Measurements from ENCODE around the gene CTDSPL2. TPM values are rescaled to one million over a fixed set of nuclear protein-coding genes. Genes with fewer than 3 reads are reported as not detected.
"Not testable (repeated sequence)": the region's sequence is repeated elsewhere in the genome, so short reads cannot be mapped to it uniquely, and the experiment has no call there.

CTDSPL2 gene
- total RNA-seq = 50.6 and 73.8 TPM in 2 replicates

GRCh38 chr15:44426975-44427755 lies at the start of gene CTDSPL2:
Gene CTDSPL2, plus strand, starts transcription at chr15:44427629. Its CDS starts 31,386 bp downstream, at chr15:44459015.
- peak; percentile 99 for DNase-seq (ENCODE audit: low read depth in 2 of 2)

DNA sequence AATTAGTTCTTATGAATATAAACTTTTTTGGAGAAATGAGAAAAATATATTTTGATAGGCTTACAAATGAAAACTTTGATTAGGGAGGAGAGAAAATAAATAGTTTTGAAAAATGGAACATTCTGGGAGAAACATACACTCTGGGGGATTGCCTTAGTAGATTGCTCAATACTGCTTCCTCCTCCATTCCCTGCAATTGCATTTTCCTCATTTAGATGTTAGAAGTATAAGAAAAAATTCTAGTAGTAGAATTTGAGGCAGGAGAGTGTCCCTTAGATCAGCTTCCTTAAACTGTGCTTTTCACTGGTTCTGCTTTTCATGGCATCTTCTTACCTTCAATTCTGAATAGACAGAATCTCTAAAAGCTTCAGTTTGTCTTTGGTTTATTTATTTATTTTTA lies 46.2 kb upstream of the CTDSPL2 start:
- DNase-seq (ENCODE audit: low read depth in 2 of 2) = no peak

DNA sequence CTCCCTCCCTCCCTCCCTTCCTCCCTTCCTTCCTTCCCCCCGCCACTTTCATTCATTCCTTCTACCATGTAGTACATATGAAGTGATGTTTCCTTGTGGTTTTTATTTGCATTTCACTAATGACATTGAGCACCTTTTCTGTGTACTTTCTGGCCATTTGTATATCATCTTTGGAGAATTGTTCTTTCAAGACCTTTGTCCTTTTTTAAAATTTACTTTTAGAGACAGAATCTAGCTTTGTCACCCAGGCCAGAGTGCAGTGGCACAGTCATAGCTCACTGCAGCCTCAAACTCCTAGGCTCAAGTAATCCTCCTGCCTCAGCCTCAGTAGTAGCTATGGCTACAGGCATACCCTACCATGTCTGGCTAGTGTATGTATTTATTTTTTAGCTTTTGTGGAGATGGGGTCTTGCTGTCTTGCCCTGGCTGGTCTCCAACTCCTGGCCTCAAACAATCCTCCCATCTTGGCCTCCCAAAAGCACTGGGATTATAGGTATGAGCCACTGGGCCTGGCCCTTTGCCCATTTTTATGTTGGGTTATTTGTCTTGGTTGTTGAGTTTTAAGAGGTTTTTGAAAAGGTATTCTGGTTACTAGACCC lies 42.0 kb upstream of the CTDSPL2 start:
- DNase-seq (ENCODE audit: low read depth in 2 of 2) = no peak

DNA sequence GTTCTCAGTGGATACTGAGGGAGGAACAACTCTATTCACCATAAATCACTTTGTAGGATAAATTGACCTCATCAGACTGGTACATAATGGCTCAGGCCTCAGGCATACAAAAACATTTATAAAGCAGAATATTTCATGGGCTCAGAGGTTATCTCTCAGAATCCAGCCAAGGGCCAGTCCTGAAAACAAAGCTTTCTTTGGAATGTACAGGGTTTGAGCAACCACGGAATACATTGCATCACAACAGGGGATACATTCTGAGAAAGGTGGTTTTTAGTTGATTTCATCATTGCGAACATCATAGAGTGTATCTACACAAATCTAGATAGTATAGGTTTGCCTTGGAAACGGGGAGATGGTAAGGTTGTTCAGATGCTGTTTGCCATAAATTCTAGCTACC lies 33.4 kb upstream of the CTDSPL2 start:
- DNase-seq (ENCODE audit: low read depth in 2 of 2) = no peak

GRCh38 chr15:44394562-44394961 lies 32.9 kb upstream of the CTDSPL2 start:
- DNase-seq (ENCODE audit: low read depth in 2 of 2) = no peak

DNA sequence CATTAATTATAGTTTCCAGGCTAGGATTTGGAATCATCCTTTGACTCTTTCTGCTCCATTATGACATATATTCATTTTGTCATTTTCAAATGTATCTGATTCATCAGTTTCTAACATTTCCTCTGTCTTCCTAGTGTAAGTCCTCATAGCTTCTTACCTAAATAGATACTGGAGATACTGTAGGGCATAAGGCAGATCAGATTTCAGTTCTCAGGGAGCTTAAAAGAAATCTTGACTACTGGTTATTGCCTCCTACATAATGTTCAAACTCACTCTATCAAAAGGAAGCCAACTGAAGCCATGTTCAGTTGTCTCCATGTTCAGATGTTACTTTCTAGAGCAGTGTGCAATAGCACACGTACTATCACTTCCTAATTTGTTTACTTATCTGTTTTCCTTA lies 29.6 kb upstream of the CTDSPL2 start:
- no peak for DNase-seq (ENCODE audit: low read depth in 2 of 2)

DNA sequence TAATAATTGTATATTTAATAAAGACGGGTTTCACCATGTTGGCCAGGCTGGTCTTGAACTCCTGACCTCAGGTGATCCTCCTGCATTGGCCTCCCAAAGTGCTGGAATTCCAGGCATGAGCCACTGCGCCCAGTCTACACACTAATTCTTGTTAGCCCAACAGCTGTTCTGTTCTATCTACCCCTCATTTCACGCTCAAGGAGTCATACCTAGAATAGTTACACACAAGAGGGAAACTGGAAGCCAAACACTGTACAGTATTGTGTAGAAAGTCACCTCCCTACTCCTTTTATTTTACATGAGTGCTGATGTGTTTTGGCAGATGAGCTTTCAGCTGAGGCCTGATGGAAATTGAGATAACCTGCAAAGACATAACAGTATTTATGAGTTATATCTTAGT lies 13.4 kb upstream of the CTDSPL2 start:
- DNase-seq (ENCODE audit: low read depth in 2 of 2) = no peak

GRCh38 chr15:44427756-44428724 lies 611 bp downstream of the CTDSPL2 start:
- DNase-seq (ENCODE audit: low read depth in 2 of 2) = peak; percentile 63 to 73

DNA sequence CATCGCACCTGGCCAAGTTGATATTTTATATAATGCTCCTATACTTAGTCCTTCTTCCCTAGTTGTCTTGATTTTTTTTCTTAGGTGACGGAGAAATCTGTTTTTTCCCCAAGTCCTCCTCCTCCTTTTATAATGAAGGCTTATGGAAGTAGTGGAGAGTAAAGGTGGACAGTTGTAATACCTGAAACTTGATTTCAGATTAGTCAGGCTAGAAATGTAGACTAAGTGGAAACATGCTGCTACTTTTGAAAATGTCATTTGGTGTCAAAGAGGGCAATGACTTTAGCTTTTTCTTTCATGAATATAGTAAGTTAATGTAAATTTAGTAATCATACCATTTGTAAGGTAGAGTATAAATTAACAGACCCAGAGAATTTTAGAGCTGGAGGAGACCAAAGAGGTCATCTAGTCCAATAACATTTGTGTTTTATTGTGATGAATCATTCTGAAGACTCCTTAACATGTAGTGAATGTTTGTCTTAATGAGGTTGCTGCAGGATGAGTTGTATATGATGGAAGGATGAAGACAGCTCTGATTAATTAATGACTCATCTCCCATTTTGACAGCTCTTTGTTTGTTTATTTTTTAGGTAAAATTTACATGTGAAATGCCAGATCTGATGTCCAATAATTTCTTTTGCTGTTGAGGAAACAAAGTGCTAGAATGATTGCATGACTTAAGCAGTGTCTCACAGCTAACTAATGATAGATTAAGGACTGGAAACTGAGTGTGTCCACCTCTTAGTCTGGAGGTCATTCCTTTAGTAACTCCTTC lies 8.7 kb downstream of the CTDSPL2 start:
- DNase-seq (ENCODE audit: low read depth in 2 of 2) = peak in 1 of 2 donors; percentile 29

DNA sequence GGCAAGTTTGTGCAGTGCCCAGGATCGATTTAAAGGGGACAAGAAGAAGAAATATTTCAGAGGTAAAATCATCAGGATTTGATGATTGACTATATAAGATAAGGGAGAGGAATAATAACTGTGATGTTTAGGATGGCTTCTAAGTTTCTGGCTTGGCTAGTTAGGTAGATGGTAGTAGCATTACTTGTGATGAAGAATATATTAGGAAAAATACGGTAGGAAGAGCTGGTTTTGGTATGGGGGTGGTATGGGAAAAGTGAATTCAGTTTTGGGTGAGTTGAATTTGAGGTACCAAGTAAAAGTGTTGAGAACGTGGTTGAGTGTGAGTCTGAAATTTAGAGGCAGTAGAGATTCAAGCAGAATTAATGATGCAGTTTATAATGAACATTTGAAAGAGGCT lies 11.0 kb downstream of the CTDSPL2 start:
- DNase-seq (ENCODE audit: low read depth in 2 of 2) = no peak

DNA sequence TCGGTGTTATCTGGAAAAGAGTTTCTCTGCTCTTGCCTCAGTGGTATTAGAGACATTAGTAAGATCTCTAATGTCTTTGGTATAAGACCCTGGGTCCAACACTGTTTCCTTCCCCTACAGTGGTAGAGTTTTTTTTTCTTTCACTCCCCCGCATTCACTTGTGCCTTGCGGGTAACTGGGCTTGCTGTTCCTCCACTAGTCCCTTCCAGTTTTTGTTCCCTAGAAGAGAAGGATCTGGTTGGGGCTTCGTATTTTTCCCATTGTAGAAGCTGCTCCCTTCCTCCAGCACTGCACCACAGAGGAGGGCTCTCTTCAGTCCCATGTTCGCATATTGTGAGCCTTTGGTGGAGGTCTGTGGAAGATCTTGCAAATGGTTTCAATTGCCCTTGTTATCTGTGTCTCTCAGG lies 13.7 kb downstream of the CTDSPL2 start:
- DNase-seq (ENCODE audit: low read depth in 2 of 2) = no peak

- no peak for DNase-seq (ENCODE audit: low read depth in 2 of 2)
Observed at GRCh38 chr15:44443515-44443914, 16.1 kb downstream of the CTDSPL2 start.

DNA sequence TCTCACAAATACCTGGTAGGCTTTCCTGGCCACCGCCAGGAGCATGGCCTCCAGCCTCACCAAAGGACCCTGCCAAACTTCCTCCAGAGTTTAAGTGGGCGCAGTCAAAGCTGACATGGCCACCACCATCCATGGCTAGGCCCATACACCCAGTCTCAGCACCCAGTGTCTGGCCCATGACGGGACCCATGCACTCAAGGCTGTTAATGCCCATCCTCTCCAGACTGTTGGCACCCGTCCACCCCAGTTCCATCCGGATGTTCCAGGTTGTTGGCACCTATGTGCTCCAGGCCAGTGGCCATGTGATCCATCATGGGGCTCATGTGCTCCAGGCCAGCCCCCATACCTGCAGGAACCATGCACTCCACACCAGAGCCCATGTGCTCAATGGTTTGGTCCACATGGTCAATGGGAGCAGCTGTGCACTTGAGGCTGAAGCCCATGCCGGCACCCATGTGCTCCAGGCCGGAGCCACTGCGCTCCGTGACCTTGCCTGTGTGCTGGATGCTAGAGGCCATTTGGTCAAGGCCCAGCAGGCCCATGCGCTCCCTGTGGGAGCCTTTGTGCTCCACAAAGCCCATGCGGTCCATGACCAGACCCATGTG lies 20.4 kb downstream of the CTDSPL2 start:
- no peak for DNase-seq (ENCODE audit: low read depth in 2 of 2)

- no peak for DNase-seq (ENCODE audit: low read depth in 2 of 2)
Observed at GRCh38 chr15:44450172-44450571, 22.7 kb downstream of the CTDSPL2 start.

DNA sequence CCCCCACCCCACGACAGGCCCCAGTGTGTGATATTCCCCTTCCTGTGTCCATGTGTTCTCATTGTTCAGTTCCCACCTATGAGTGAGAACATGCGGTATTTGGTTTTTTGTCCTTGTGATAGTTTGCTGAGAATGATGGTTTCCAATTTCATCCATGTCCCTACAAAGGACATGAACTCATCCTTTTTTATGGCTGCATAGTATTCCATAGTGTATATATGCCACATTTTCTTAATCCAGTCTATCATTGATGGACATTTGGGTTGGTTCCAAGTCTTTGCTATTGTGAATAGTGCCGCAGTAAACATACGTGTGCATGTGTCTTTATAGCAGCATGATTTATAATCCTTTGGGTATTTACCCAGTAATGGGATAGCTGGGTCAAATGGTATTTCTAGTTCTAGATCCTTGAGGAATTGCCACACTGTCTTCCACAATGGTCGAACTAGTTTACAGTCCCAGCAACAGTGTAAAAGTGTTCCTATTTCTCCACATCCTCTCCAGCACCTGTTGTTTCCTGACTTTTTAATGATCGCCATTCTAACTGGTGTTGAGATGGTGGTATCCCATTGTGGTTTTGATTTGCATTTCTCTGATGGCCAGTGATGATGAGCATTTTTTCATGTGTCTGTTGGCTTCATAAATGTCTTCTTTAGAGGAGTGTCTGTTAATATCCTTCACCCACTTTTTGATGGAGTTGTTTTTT lies 26.3 kb downstream of the CTDSPL2 start:
- DNase-seq (ENCODE audit: low read depth in 2 of 2) = not testable (repeated sequence)

GRCh38 chr15:44458429-44458828 lies 31.0 kb downstream of the CTDSPL2 start:
- DNase-seq (ENCODE audit: low read depth in 2 of 2) = no peak

DNA sequence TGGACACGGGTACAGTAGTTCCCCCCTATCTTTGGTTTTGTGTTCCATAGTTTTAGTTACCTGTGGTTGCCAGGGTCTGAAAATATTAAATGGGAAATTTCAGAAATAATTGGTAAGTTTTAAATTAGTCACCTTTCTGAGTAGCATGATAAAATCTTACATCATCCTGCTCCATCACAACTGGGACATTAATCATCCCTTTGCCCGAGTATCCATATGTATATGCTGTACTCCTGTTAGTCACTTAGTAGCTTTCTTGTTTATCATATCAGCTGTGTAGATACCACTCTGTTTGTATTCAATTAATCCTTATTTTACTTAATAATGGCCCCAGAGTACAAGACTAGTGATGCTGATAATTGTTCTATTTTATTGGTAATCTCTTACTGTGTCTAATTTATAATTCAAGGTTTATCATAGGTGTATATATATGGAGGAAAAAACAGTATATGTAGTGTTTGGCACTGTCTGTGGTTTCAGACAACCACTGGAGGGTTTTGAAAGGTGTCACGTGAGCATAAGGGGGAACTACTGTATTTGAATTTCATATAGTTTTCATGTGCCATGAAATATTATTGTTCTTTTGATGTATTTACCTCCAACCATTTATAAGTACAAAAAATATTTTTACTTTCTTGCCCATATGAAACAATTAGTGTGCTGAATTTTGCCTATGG lies 41.4 kb downstream of the CTDSPL2 start:
- DNase-seq (ENCODE audit: low read depth in 2 of 2) = peak; percentile 2 to 77

- DNase-seq (ENCODE audit: low read depth in 2 of 2) = no peak
Observed at GRCh38 chr15:44471885-44472455, 44.5 kb downstream of the CTDSPL2 start.

GRCh38 chr15:44479343-44479742 lies 51.9 kb downstream of the CTDSPL2 start:
- DNase-seq (ENCODE audit: low read depth in 2 of 2) = no peak

All from lung microvascular endothelial cell (primary cell).